ENCODE results near the gene ANKRD52.
"Not testable (repeated sequence)": the region's sequence is repeated elsewhere in the genome, so short reads cannot be mapped to it uniquely, and the experiment has no call there.

The ANKRD52 gene

GRCh38 chr12:56271031-56271430 is 12.8 kb upstream of the ANKRD52 start:
- no peak overlapping the region for H3K4me3 ChIP-seq (ENCODE audit: low read length)
- TF ChIP-seq, protein P1, sequence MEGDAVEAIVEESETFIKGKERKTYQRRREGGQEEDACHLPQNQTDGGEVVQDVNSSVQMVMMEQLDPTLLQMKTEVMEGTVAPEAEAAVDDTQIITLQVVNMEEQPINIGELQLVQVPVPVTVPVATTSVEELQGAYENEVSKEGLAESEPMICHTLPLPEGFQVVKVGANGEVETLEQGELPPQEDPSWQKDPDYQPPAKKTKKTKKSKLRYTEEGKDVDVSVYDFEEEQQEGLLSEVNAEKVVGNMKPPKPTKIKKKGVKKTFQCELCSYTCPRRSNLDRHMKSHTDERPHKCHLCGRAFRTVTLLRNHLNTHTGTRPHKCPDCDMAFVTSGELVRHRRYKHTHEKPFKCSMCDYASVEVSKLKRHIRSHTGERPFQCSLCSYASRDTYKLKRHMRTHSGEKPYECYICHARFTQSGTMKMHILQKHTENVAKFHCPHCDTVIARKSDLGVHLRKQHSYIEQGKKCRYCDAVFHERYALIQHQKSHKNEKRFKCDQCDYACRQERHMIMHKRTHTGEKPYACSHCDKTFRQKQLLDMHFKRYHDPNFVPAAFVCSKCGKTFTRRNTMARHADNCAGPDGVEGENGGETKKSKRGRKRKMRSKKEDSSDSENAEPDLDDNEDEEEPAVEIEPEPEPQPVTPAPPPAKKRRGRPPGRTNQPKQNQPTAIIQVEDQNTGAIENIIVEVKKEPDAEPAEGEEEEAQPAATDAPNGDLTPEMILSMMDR (conservative IDR thresholded peaks at IDR 0.05; ENCODE audit: low read length) = peak; percentile 58
- DNase-seq (ENCODE audit: low read depth) = peak; percentile 31

DNA sequence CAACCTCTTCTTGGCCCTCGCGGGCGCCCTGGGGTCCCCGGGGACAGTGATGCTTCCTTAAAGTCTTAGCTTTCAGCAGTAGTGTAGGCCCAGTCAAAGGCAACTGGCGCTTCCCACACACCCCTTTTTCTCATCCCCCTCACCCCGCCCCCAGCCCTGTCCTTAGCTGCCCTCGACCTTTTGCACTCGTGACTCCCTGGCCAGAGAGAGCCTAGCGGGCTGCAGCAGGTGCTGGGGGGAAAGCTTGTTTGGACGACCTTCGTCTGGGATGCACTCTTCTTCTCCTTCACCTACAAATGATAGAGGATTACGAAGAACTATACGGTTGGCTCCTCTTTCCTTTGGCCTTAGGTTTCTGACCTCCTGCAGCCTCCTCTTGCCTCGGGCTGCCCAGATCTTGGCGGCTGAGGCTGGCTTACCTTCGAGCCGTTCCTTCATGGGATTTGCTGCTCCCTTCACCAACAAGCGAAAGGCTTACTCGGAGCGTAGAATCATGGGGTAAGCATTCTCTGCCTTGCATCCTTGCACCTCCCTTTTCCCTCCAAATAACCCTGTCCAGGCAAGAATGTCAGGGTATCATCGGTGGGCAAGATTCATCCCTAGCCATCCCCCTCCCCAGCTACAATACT is 9.4 kb upstream of the ANKRD52 start:
- peak overlapping the region; percentile 82 for H3K4me3 ChIP-seq (ENCODE audit: low read length)
- TF ChIP-seq, protein P1 (conservative IDR thresholded peaks at IDR 0.05; ENCODE audit: low read length) = no peak
- no peak for DNase-seq (ENCODE audit: low read depth)

DNA sequence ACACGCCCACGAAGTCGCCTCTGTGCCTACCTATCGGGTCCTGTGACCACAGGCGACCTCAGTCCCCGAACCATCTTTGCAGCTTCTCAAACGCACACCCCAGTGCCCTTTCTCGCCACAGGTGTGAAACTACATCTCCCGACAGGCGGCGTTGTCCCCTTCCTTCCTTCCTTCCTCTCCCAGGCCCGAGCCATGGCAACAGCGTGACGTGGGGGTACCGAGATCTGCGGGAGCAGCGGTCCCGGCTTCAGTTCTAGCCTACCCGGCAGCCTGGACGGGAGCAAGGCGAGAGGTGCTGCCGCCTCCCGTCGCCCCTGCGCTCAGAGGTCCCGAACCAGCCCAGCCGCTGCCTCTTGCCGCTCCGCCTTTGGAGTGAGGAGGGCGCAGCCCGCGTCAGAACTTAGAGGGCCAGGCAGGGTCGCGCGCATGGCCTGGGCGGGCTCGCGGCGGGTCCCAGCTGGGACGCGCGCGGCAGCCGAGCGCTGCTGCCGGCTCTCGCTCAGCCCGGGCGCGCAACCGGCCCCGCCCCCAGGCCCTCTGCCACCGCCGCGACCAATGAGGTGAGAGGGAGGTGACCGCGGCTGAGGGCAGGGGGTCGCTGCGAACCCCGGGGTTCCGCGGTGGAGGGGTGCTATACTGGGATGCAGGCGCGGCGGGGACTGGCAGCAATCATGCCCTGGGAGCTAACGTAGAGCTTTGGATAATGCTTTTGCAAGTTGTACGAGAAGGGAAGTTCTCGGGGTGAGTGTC is 8.7 kb upstream of the ANKRD52 start, which contains the start of gene COQ10A:
TSS of gene COQ10A (plus strand) at position 250 of the 750 bp plus-strand sequence. CDS start at position 427, 177 bp downstream.
- TF ChIP-seq, protein P1 (conservative IDR thresholded peaks at IDR 0.05; ENCODE audit: low read length) = peak; percentile 70
- DNase-seq (ENCODE audit: low read depth) = peak; percentile 81

GRCh38 chr12:56266068-56266692 is 8.0 kb upstream of the ANKRD52 start:
- H3K4me3 ChIP-seq (ENCODE audit: low read length) = peak overlapping the region; percentile 82
- not testable (repeated sequence) for DNase-seq (ENCODE audit: low read depth)

More for the DNA sequence above, 8.7 kb upstream of the ANKRD52 start, which contains the start of gene COQ10A:
- H3K4me3 ChIP-seq (ENCODE audit: low read length) = peak within 1 kb of the TSS; percentile 82

GRCh38 chr12:56262955-56263354 is 4.8 kb upstream of the ANKRD52 start:
- not testable (repeated sequence) for DNase-seq (ENCODE audit: low read depth); H3K4me3 ChIP-seq (ENCODE audit: low read length)

- no peak overlapping the region for H3K4me3 ChIP-seq (ENCODE audit: low read length)
- TF ChIP-seq, protein P1 (conservative IDR thresholded peaks at IDR 0.05; ENCODE audit: low read length) = no peak
- peak; percentile 93 for DNase-seq (ENCODE audit: low read depth)
Measured at GRCh38 chr12:56261503-56262232, 3.5 kb upstream of the ANKRD52 start.

DNA sequence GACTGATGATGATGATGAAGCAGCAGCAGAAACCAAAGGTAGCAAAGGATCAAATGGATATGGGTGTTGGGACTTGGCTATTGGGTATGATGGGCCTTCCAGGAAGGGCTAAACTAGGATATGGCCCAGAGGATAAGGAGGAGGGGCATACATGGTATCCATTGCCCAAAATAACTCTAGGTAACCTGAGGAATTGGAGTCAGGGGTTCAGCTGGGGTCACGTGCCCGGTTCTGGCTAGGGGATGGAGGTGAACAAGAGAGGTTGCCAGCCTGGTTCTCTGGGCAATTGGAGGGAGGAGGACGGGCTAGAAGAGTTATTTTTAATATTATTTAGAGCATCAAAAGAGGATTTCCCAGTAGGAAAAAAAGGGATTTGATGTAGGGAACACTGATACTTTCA is 2.7 kb upstream of the ANKRD52 start:
- no peak overlapping the region for H3K4me3 ChIP-seq (ENCODE audit: low read length)
- TF ChIP-seq, protein P1 (conservative IDR thresholded peaks at IDR 0.05; ENCODE audit: low read length) = no peak
- no peak for DNase-seq (ENCODE audit: low read depth)
